ENCODE data around the gene DEK.

Gene DEK

DNA sequence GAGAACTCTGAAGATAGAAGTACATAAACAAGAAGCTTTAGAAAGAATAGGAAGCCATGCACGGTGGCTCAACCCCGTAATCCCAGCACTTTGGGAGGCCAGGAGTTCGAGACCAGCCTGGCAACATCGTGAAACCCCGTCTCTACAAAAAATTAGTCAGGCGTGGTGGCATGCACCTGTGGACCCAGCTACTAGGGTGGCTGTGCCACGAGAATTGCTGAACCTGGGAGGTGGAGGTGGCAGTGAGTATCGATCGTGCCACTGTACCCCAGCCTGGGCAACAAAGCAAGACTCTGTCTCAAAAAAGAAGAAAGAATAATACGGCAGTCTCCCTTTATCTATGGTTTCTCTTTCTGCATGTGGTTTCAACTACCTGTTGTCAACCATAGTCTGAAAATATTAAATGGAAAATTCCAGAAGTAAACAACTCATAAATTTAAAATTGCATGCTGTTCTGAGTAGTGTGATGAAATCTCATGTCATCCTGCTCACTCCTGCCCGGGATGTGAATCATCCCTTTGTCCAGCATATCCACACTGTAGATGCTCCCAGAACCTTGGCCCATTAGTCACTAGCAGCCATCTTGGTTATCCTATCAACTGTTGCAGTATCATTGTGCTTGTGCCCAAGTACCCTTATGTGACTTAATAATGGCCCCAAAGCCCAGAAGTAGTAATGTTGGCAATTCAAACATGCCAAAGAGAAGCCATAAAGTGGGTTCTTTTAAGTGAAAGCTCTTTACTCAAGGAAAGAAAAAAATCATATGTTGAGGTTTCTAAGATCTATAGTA is 22.1 kb downstream of the DEK start:
- no peaks in the 10 kb centered on the region for H3K27me3 ChIP-seq (ENCODE audit: low read length)
- H3K9me3 ChIP-seq (ENCODE audit: insufficient read depth, low read length): no peaks in the 10 kb centered on the region
- TF ChIP-seq, protein P1, sequence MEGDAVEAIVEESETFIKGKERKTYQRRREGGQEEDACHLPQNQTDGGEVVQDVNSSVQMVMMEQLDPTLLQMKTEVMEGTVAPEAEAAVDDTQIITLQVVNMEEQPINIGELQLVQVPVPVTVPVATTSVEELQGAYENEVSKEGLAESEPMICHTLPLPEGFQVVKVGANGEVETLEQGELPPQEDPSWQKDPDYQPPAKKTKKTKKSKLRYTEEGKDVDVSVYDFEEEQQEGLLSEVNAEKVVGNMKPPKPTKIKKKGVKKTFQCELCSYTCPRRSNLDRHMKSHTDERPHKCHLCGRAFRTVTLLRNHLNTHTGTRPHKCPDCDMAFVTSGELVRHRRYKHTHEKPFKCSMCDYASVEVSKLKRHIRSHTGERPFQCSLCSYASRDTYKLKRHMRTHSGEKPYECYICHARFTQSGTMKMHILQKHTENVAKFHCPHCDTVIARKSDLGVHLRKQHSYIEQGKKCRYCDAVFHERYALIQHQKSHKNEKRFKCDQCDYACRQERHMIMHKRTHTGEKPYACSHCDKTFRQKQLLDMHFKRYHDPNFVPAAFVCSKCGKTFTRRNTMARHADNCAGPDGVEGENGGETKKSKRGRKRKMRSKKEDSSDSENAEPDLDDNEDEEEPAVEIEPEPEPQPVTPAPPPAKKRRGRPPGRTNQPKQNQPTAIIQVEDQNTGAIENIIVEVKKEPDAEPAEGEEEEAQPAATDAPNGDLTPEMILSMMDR (IDR thresholded peaks at IDR 0.05; ENCODE audit: insufficient read depth, low read length, poor library complexity, severe bottlenecking): no peak
- TF ChIP-seq EZH2phosphoT487 (conservative IDR thresholded peaks at IDR 0.05; ENCODE audit: low read length): no peak
- H2AFZ ChIP-seq (ENCODE audit: low read depth, low read length, severe bottlenecking): no peak overlapping the region
- H3K9me2 ChIP-seq (replicated peaks; ENCODE audit: insufficient read depth, low read length): no peaks in the 10 kb centered on the region
- peaks cover 80% of the 10 kb centered on the region for H4K20me1 ChIP-seq (ENCODE audit: low read depth, low read length)
- no peak overlapping the region for H3K4me3 ChIP-seq (ENCODE audit: insufficient read depth, low read length, poor library complexity, severe bottlenecking)
- peaks cover 59% of the 10 kb centered on the region for H3F3A ChIP-seq (ENCODE audit: insufficient read depth)
- no peak overlapping the region for H3K27ac ChIP-seq (ENCODE audit: low read depth, low read length)
- H3K36me3 ChIP-seq (ENCODE audit: low read length): peaks cover 92% of the 10 kb centered on the region
- H3K79me2 ChIP-seq (ENCODE audit: insufficient read depth, low read length): peaks cover 100% of the 10 kb centered on the region
- no peak overlapping the region for H3K4me2 ChIP-seq (ENCODE audit: low read depth, low read length, poor library complexity, severe bottlenecking)
- H3K9ac ChIP-seq (ENCODE audit: low read length): no peak overlapping the region

DNA sequence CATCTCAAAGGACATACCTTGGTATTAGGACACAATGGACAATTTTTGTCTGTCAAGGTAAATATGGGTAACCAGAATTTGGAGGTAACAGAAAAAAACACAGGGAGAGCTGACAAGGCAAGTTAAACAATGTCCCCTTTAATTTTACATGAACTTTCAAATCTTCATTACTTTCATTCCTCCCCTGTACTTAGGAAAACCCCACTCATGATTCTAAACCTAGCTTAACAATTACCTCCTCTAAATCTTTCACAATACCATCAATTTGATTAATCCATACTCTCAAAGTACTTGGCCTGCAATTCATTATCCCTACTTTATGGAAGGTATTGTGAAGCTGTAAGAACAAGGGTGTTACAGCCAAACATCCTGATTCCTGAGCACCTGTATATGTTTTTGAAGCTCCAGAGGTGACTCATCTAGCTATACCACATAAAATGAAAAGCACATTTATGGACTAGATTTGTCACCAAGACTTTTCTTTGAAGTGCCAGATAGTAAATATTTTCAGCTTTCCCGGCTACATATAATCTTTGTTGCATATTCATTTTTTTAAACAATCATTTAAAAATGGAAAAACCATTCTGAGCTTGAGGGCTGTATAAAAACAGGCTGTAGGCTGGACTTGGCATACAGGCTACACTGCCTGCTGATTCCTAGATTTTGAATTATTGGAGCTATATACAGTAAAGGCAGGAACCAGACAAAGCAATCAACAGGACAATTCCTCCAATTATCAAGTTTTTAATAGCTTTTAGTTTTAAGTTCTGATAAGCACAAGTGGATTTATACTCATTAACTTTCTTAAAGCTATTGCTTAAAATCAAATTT is 22.9 kb downstream of the DEK start:
- TF ChIP-seq, protein P1 (IDR thresholded peaks at IDR 0.05; ENCODE audit: insufficient read depth, low read length, poor library complexity, severe bottlenecking): no peak
- TF ChIP-seq EZH2phosphoT487 (conservative IDR thresholded peaks at IDR 0.05; ENCODE audit: low read length): no peak
- H3K27ac ChIP-seq (ENCODE audit: low read depth, low read length): no peak overlapping the region
- peaks cover 92% of the 10 kb centered on the region for H3K36me3 ChIP-seq (ENCODE audit: low read length)
- H4K20me1 ChIP-seq (ENCODE audit: low read depth, low read length): peaks cover 79% of the 10 kb centered on the region
- no peak overlapping the region for H3K4me2 ChIP-seq (ENCODE audit: low read depth, low read length, poor library complexity, severe bottlenecking)
- peaks cover 100% of the 10 kb centered on the region for H3K79me2 ChIP-seq (ENCODE audit: insufficient read depth, low read length)
- no peaks in the 10 kb centered on the region for H3K9me2 ChIP-seq (replicated peaks; ENCODE audit: insufficient read depth, low read length)
- no peak overlapping the region for H2AFZ ChIP-seq (ENCODE audit: low read depth, low read length, severe bottlenecking)
- no peaks in the 10 kb centered on the region for H3K27me3 ChIP-seq (ENCODE audit: low read length)
- no peaks in the 10 kb centered on the region for H3K9me3 ChIP-seq (ENCODE audit: insufficient read depth, low read length)
- H3K9ac ChIP-seq (ENCODE audit: low read length): no peak overlapping the region
- no peak overlapping the region for H3K4me3 ChIP-seq (ENCODE audit: insufficient read depth, low read length, poor library complexity, severe bottlenecking)
- H3F3A ChIP-seq (ENCODE audit: insufficient read depth): peaks cover 60% of the 10 kb centered on the region

DNA sequence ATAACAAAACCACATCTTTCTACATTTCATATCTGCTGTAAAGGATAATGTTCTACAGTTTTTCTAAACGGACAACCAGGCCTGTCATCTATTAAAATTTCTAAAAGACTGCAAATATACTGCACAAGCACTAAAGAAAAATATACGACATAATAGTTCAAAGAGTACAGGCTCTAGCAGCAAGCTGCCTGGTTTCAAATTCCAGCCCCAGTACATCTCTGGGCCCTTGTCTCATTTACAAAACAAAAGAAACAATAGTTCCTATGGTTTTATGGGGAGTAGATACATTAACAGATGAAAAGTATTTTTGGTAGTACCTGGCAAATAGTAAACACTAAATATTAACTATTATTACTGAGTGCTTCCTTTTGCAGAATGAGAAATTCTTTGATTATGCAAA is 24.1 kb downstream of the DEK start:
- H3K9me2 ChIP-seq (replicated peaks; ENCODE audit: insufficient read depth, low read length): no peaks in the 10 kb centered on the region
- peaks cover 92% of the 10 kb centered on the region for H3K36me3 ChIP-seq (ENCODE audit: low read length)
- no peak overlapping the region for H3K9ac ChIP-seq (ENCODE audit: low read length)
- TF ChIP-seq, protein P1 (IDR thresholded peaks at IDR 0.05; ENCODE audit: insufficient read depth, low read length, poor library complexity, severe bottlenecking): no peak
- TF ChIP-seq EZH2phosphoT487 (conservative IDR thresholded peaks at IDR 0.05; ENCODE audit: low read length): no peak
- peaks cover 100% of the 10 kb centered on the region for H3K79me2 ChIP-seq (ENCODE audit: insufficient read depth, low read length)
- H3K4me3 ChIP-seq (ENCODE audit: insufficient read depth, low read length, poor library complexity, severe bottlenecking): no peak overlapping the region
- no peak overlapping the region for H2AFZ ChIP-seq (ENCODE audit: low read depth, low read length, severe bottlenecking)
- H3K9me3 ChIP-seq (ENCODE audit: insufficient read depth, low read length): no peaks in the 10 kb centered on the region
- peaks cover 79% of the 10 kb centered on the region for H4K20me1 ChIP-seq (ENCODE audit: low read depth, low read length)
- no peaks in the 10 kb centered on the region for H3K27me3 ChIP-seq (ENCODE audit: low read length)
- no peak overlapping the region for H3K27ac ChIP-seq (ENCODE audit: low read depth, low read length)
- H3F3A ChIP-seq (ENCODE audit: insufficient read depth): peaks cover 65% of the 10 kb centered on the region
- H3K4me2 ChIP-seq (ENCODE audit: low read depth, low read length, poor library complexity, severe bottlenecking): no peak overlapping the region
